HG03565 (cell line): Measurements from ENCODE around the gene MED13L.
"Not testable (repeated sequence)": the region's sequence is repeated elsewhere in the genome, so short reads cannot be mapped to it uniquely, and the experiment has no call there.

Experiments used
- ATAC-seq: cut with Tn5 transposase; IDR thresholded peaks from one replicate; pipeline ENCODE4 v1.9.1; 2021; ENCODE audit warnings: mild to moderate bottlenecking, moderate library complexity; ENCODE audit not compliant: unreplicated experiment

MED13L gene

GRCh38 chr12:116033765-116034164, 243.7 kb downstream of the MED13L start:
- ATAC-seq = no peak

GRCh38 chr12:116031624-116032023, 245.9 kb downstream of the MED13L start:
- ATAC-seq = not testable (repeated sequence)

- no peak for ATAC-seq
Observed at GRCh38 chr12:116028619-116029018, 248.9 kb downstream of the MED13L start.

- ATAC-seq = no peak
Observed at GRCh38 chr12:116027551-116027821, 250.0 kb downstream of the MED13L start.

- ATAC-seq = no peak
Observed at GRCh38 chr12:116026768-116027550, 250.5 kb downstream of the MED13L start.

- ATAC-seq = no peak
Observed at GRCh38 chr12:116026346-116026745, 251.1 kb downstream of the MED13L start.

- ATAC-seq = no peak
Observed at GRCh38 chr12:116024769-116025168, 252.7 kb downstream of the MED13L start.

- no peak for ATAC-seq
Observed at GRCh38 chr12:116019415-116019814, 258.1 kb downstream of the MED13L start.

GRCh38 chr12:116018282-116018681, 259.2 kb downstream of the MED13L start:
- no peak for ATAC-seq

- no peak for ATAC-seq
Observed at GRCh38 chr12:116015525-116015924, 262.0 kb downstream of the MED13L start.

GRCh38 chr12:116012757-116013156, 264.7 kb downstream of the MED13L start:
- no peak for ATAC-seq

GRCh38 chr12:116011217-116011616, 266.3 kb downstream of the MED13L start:
- ATAC-seq = no peak

GRCh38 chr12:116010467-116010866, 267.0 kb downstream of the MED13L start:
- no peak for ATAC-seq

GRCh38 chr12:116009805-116010204, 267.7 kb downstream of the MED13L start:
- no peak for ATAC-seq

GRCh38 chr12:116006141-116006540, 271.4 kb downstream of the MED13L start:
- no peak for ATAC-seq

GRCh38 chr12:116002890-116003536, 274.5 kb downstream of the MED13L start:
- ATAC-seq = no peak

- no peak for ATAC-seq
Observed at GRCh38 chr12:116000252-116000651, 277.2 kb downstream of the MED13L start.

GRCh38 chr12:115999582-115999981, 277.9 kb downstream of the MED13L start:
- no peak for ATAC-seq

- no peak for ATAC-seq
Observed at GRCh38 chr12:115998794-115999478, 278.6 kb downstream of the MED13L start.

- ATAC-seq = no peak
Observed at GRCh38 chr12:115998119-115998633, 279.3 kb downstream of the MED13L start.

- no peak for ATAC-seq
Observed at GRCh38 chr12:115993737-115994136, 283.8 kb downstream of the MED13L start.

GRCh38 chr12:115990241-115990640, 287.3 kb downstream of the MED13L start:
- ATAC-seq = no peak
